ENCODE data around the gene EAPP. TPM values are rescaled to one million over a fixed set of nuclear protein-coding genes. Genes with fewer than 3 reads are reported as not detected.
A peak's percentile ranks its signal among the peaks of the same experiment; 100 is the strongest.
"Not testable (repeated sequence)": the region's sequence is repeated elsewhere in the genome, so short reads cannot be mapped to it uniquely, and the experiment has no call there.

Gene EAPP
- total and polyA plus RNA-seq, 2 of the 4 experiments (the other 2 are of a cell fraction) = 29.9 to 32.3 TPM

DNA sequence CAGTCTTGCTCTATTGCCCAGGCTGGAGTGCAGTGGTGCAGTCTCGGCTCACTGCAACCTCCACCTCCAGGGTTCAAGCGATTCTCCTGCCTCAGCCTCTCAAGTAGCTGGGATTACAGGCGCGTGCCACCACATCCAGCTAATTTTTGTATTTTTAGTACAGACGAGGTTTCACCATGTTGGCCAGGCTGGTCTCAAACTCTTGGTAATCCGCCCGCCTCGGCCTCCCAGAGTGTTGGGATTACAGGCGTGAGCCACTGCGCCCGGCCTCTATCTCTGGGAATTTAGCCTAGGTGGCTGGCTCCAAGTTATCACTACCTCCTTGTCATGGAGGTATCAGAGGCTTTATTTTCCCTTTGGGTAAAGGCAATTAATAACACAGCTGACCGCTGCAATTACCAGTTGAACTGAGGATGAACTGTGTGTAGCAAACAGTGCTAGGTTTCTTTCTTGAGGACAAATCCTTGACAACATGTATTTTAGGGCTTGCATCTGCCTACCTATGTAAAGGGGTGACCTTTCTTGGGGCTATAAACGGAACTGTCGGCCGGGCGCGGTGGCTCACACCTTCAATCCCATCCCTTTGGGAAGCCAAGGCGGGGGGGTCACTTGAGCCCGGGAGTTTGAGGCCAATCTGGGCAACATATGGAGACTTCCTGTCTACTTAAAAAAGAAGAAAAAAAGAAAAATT lies 9.9 kb upstream of the EAPP start:
- H3K14ac ChIP-seq (replicated peaks; ENCODE audit: low read depth, low read length); H3K56ac ChIP-seq (ENCODE audit: extremely low read depth, insufficient read depth, low read length); intact Hi-C loops (cut with micrococcal nuclease); H3K27ac ChIP-seq (ENCODE audit: insufficient read depth, low read length); H3K4me3 ChIP-seq (ENCODE audit: insufficient read depth, low read depth, low read length); H3K9ac ChIP-seq (ENCODE audit: low read depth, low read length); H3K4ac ChIP-seq (ENCODE audit: low read depth, low read length); BruUV-seq (replicated peaks); H3K79me1 ChIP-seq (ENCODE audit: low read depth in 1 of 2, low read length in 2 of 2); H4K8ac ChIP-seq (ENCODE audit: low read depth in 2 of 2, low read length in 2 of 2); H4K5ac ChIP-seq (ENCODE audit: low read depth, low read length); H3K23ac ChIP-seq (ENCODE audit: low read depth, low read length); H2BK5ac ChIP-seq (ENCODE audit: low read depth, low read length, poor library complexity, severe bottlenecking); ATAC-seq (ENCODE audit: low read depth); H4K91ac ChIP-seq (ENCODE audit: insufficient read depth, low read depth, low read length); H2AK5ac ChIP-seq (ENCODE audit: low read depth, low read length); H2BK120ac ChIP-seq (ENCODE audit: low read depth, low read length); H3K9me3 ChIP-seq (ENCODE audit: control insufficient read depth, insufficient read depth, low read length); H2BK15ac ChIP-seq (ENCODE audit: low read depth, low read length); H3K4me1 ChIP-seq (ENCODE audit: control insufficient read depth, insufficient read depth, low read length); H2AFZ ChIP-seq (replicated peaks; ENCODE audit: low read length, poor library complexity); H3K27me3 ChIP-seq (ENCODE audit: control insufficient read depth, insufficient read depth, low read length); in situ Hi-C loops (cut with MboI; ENCODE audit: low sequenced_read_pairs); H3K18ac ChIP-seq (ENCODE audit: low read depth, low read length); CTCF ChIA-PET; dilution Hi-C loops (cut with HindIII; ENCODE audit: low sequenced_read_pairs, unreplicated experiment); DNase-seq; H2BK20ac ChIP-seq (ENCODE audit: low read depth, low read length); H3K36me3 ChIP-seq (ENCODE audit: control insufficient read depth, insufficient read depth, low read length); H4K20me1 ChIP-seq (ENCODE audit: insufficient read depth, low read length); POLR2A ChIA-PET (ENCODE audit: unreplicated experiment); H3K4me2 ChIP-seq (ENCODE audit: low read depth, low read length): not testable (repeated sequence)
- H2AK9ac ChIP-seq (replicated peaks; ENCODE audit: low read depth, low read length, poor library complexity) = peak overlapping the region; percentile 50
- H3K9me1 ChIP-seq (ENCODE audit: insufficient read depth, low read length) = peaks cover 12% of the 10 kb centered on the region; the same call in 1 of the 2 replicates
- WGBS, 2 experiments (ENCODE audit: extremely low coverage in 2 of 2, insufficient read length in 1 of 2) = 90% methylated on average over 2 of the region's 19 CpGs; no CpG with 5 or more reads in 1 of the 2 experiments

All from IMR-90 (cell line).